SU-DHL-6 (cell line): ENCODE results near the gene COL20A1.
"Not testable (repeated sequence)": the region's sequence is repeated elsewhere in the genome, so short reads cannot be mapped to it uniquely, and the experiment has no call there.

Experiments
- H2AFZ ChIP-seq: fragments of 200-600 bp; sonication (generic); 2 replicates; pipeline ENCODE4 v1.6.1; 2014; ENCODE audit warnings: low read depth, mild to moderate bottlenecking, moderate library complexity, mixed read lengths, antibody characterized with exemption, low read length; ENCODE audit not compliant: severe bottlenecking
- H3F3A ChIP-seq: fragments of 200-600 bp; shearing (Covaris generic); 2 replicates; pipeline ENCODE4 v1.6.0; 2016; ENCODE audit warnings: antibody characterized with exemption, mild to moderate bottlenecking; ENCODE audit not compliant: insufficient read depth
- H3K27ac ChIP-seq: fragments of 200-600 bp; sonication (generic); 2 replicates; pipeline ENCODE4 v1.5.1; 2016; ENCODE audit warnings: low read depth, mild to moderate bottlenecking, low read length, moderate library complexity, mixed read lengths
- H3K27me3 ChIP-seq: fragments of 200-600 bp; sonication (generic), shearing (Covaris generic); 2 replicates; pipeline ENCODE4 v1.6.0; 2014; ENCODE audit warnings: mild to moderate bottlenecking, low read length
- H3K36me3 ChIP-seq: fragments of 200-600 bp; sonication (generic); 2 replicates; pipeline ENCODE4 v1.6.1; 2014; ENCODE audit warnings: mild to moderate bottlenecking, low read length, mixed read lengths
- H3K4me2 ChIP-seq: fragments of 300-600, 200-600 bp; shearing (Covaris generic), sonication (generic); 2 replicates; pipeline ENCODE4 v1.6.0; 2014; ENCODE audit warnings: low read length, low read depth, mild to moderate bottlenecking; ENCODE audit not compliant: poor library complexity, severe bottlenecking
- H3K4me3 ChIP-seq: fragments of 200-600 bp; sonication (generic); 2 replicates; pipeline ENCODE4 v1.5.1; 2014; ENCODE audit warnings: antibody characterized with exemption, low read length, mild to moderate bottlenecking, mixed read lengths; ENCODE audit not compliant: insufficient read depth, poor library complexity, severe bottlenecking
- H3K79me2 ChIP-seq: fragments of 200-600 bp; sonication (generic); 2 replicates; pipeline ENCODE4 v1.6.1; 2014; ENCODE audit warnings: mild to moderate bottlenecking, low read length, moderate library complexity; ENCODE audit not compliant: insufficient read depth
- H3K9ac ChIP-seq: fragments of 200-600 bp; sonication (generic); 2 replicates; pipeline ENCODE4 v1.7.0; 2014; ENCODE audit warnings: mild to moderate bottlenecking, low read length
- H3K9me2 ChIP-seq: fragments of 200-600 bp; sonication (generic); replicated peaks from 2 replicates; pipeline ENCODE4 v1.6.1; 2014; ENCODE audit warnings: low read length; ENCODE audit not compliant: insufficient read depth
- H3K9me3 ChIP-seq: fragments of 200-600 bp; sonication (generic); 2 replicates; pipeline ENCODE4 v1.6.1; 2014; ENCODE audit warnings: low read length, mixed read lengths; ENCODE audit not compliant: insufficient read depth
- H4K20me1 ChIP-seq: fragments of 200-600 bp; sonication (generic); 2 replicates; pipeline ENCODE4 v1.6.1; 2014; ENCODE audit warnings: low read depth, mild to moderate bottlenecking, antibody characterized with exemption, low read length, moderate library complexity, mixed read lengths
- EZH2phosphoT487 ChIP-seq: fragments of 200-600 bp; sonication (generic), shearing (Covaris generic); conservative IDR thresholded peaks from 2 replicates; pipeline ENCODE4 v1.6.1; 2018; ENCODE audit warnings: mild to moderate bottlenecking, antibody characterized with exemption, low read length, moderate library complexity, mixed read lengths
- TF ChIP-seq, protein P1 (sequence below): fragments of 200-600 bp; sonication (generic); IDR thresholded peaks from one replicate; pipeline ENCODE4 v1.5.1; 2017; ENCODE audit warnings: antibody characterized with exemption, mild to moderate bottlenecking, low read length, moderate library complexity; ENCODE audit not compliant: insufficient read depth, poor library complexity, severe bottlenecking

The COL20A1 gene

GRCh38 chr20:63377256-63377941 lies 84.4 kb downstream of the COL20A1 start:
- Histone ChIP-seq H3K36me3 (no peaks in the 10 kb centered on the region), H3K79me2 (no peaks in the 10 kb centered on the region), H3K4me2 (no peak overlapping the region), H2AFZ (no peak overlapping the region), H3K9ac (no peak overlapping the region), H4K20me1 (no peaks in the 10 kb centered on the region), H3K9me2 (no peaks in the 10 kb centered on the region), H3K27ac (no peak overlapping the region), H3K9me3 (no peaks in the 10 kb centered on the region), H3F3A (no peaks in the 10 kb centered on the region), H3K27me3 (no peaks in the 10 kb centered on the region), H3K4me3 (no peak overlapping the region)
- TF ChIP-seq, protein P1, sequence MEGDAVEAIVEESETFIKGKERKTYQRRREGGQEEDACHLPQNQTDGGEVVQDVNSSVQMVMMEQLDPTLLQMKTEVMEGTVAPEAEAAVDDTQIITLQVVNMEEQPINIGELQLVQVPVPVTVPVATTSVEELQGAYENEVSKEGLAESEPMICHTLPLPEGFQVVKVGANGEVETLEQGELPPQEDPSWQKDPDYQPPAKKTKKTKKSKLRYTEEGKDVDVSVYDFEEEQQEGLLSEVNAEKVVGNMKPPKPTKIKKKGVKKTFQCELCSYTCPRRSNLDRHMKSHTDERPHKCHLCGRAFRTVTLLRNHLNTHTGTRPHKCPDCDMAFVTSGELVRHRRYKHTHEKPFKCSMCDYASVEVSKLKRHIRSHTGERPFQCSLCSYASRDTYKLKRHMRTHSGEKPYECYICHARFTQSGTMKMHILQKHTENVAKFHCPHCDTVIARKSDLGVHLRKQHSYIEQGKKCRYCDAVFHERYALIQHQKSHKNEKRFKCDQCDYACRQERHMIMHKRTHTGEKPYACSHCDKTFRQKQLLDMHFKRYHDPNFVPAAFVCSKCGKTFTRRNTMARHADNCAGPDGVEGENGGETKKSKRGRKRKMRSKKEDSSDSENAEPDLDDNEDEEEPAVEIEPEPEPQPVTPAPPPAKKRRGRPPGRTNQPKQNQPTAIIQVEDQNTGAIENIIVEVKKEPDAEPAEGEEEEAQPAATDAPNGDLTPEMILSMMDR: no peak
- no peak for TF ChIP-seq EZH2phosphoT487

DNA sequence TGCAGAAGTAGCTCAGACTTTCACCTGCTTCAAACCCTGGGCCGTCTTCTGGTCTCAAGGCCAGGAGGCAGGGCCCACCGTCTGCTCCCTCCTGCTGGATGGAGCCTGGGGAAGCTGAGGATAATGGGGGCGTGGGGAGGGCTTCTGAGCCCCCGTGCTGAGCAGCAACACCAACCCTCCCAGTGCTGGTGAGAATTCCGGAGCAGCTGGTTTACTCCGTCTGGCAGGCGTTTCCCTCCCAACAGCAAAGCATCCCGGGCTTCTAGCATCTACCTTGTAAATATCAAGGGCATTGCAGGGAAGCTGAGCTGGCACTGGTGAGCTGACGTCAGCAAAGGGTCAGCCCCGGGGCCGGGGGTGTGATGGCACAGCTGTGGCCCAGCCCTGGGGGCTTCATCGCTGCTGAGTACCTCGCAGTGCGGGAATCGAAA lies 85.0 kb downstream of the COL20A1 start:
- Histone ChIP-seq H3F3A (no peaks in the 10 kb centered on the region), H3K9ac (no peak overlapping the region), H2AFZ (no peak overlapping the region), H4K20me1 (no peaks in the 10 kb centered on the region), H3K4me2 (no peak overlapping the region), H3K9me3 (no peaks in the 10 kb centered on the region), H3K79me2 (no peaks in the 10 kb centered on the region), H3K27ac (no peak overlapping the region), H3K27me3 (no peaks in the 10 kb centered on the region), H3K9me2 (no peaks in the 10 kb centered on the region), H3K4me3 (no peak overlapping the region), H3K36me3 (no peaks in the 10 kb centered on the region)
- TF ChIP-seq, protein P1: no peak
- no peak for TF ChIP-seq EZH2phosphoT487

DNA sequence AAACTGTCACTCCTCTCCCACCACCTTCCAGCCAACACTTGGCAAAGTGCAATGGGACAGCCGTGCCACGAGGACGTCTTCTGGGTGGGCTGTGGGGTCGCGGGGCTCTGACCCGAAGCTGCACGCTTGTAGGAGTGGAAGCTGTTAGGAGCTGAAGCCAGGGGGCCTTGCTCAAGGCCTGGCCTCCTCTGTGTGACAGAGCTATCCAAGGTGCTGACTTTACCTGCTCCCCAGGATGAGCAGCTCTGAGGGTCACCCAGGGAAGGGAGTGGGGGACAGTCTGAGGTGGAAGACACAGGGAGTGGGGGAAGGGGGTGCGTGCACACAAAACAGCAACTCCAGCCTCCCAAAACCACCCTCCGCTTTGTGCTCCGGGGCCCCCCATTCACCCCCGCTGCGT lies 85.6 kb downstream of the COL20A1 start:
- no peaks in the 10 kb centered on the region for H3K27me3 ChIP-seq
- no peaks in the 10 kb centered on the region for H4K20me1 ChIP-seq
- no peak overlapping the region for H3K4me3 ChIP-seq
- H3K79me2 ChIP-seq: no peaks in the 10 kb centered on the region
- no peak overlapping the region for H3K27ac ChIP-seq
- H3K9me2 ChIP-seq: no peaks in the 10 kb centered on the region
- H3K9me3 ChIP-seq: no peaks in the 10 kb centered on the region
- H2AFZ ChIP-seq: no peak overlapping the region
- H3K36me3 ChIP-seq: no peaks in the 10 kb centered on the region
- no peak overlapping the region for H3K4me2 ChIP-seq
- TF ChIP-seq, protein P1: no peak
- TF ChIP-seq EZH2phosphoT487: no peak
- no peak overlapping the region for H3K9ac ChIP-seq
- H3F3A ChIP-seq: no peaks in the 10 kb centered on the region

GRCh38 chr20:63379296-63379695 lies 86.3 kb downstream of the COL20A1 start:
- Histone ChIP-seq H3K79me2 (no peaks in the 10 kb centered on the region), H3K27ac (no peak overlapping the region), H3K9ac (no peak overlapping the region), H3K4me2 (no peak overlapping the region), H3F3A (no peaks in the 10 kb centered on the region), H3K27me3 (no peaks in the 10 kb centered on the region), H3K4me3 (no peak overlapping the region), H2AFZ (no peak overlapping the region), H3K9me2 (no peaks in the 10 kb centered on the region), H3K36me3 (no peaks in the 10 kb centered on the region), H4K20me1 (no peaks in the 10 kb centered on the region), H3K9me3 (no peaks in the 10 kb centered on the region)
- TF ChIP-seq, protein P1: no peak
- no peak for TF ChIP-seq EZH2phosphoT487

DNA sequence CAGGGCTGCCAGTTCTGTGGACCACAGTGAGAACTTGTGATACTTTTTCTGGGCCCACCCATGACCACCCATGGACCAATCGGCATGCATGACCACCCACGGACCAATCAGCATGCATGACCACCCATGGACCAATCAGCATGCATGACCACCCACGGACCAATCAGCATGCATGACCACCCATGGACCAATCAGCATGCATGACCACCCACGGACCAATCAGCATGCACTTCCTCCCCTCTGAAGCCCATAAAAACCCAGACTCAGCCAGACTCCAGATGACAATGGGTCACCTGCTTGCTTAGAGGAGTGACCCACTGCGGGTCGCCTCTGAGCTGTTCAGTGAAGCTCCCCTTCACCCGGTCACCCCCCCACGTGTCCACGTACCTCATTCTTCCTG lies 86.9 kb downstream of the COL20A1 start:
- not testable (repeated sequence) for H3K9me2 ChIP-seq, H3K4me3 ChIP-seq, H3K79me2 ChIP-seq, H3K36me3 ChIP-seq, H3K9ac ChIP-seq, H3K9me3 ChIP-seq, H3K27me3 ChIP-seq, H4K20me1 ChIP-seq, H3K4me2 ChIP-seq, H3F3A ChIP-seq, H2AFZ ChIP-seq, H3K27ac ChIP-seq
